GM21786 (cell line): ENCODE results near the gene EGFR.
"Not testable (repeated sequence)": the region's sequence is repeated elsewhere in the genome, so short reads cannot be mapped to it uniquely, and the experiment has no call there.

Experiments
- ATAC-seq: cut with Tn5 transposase; IDR thresholded peaks from one replicate; pipeline ENCODE4 v1.9.1; 2021; ENCODE audit not compliant: unreplicated experiment

The EGFR gene

GRCh38 chr7:55164527-55164926 is 145.7 kb downstream of the EGFR start:
- no peak for ATAC-seq

- no peak for ATAC-seq
These were observed 146.5 kb downstream of the EGFR start for GRCh38 chr7:55165176-55165861.

GRCh38 chr7:55167296-55167695 is 148.5 kb downstream of the EGFR start:
- not testable (repeated sequence) for ATAC-seq

- ATAC-seq, result no peak
These were observed 151.7 kb downstream of the EGFR start for GRCh38 chr7:55170335-55171069.

GRCh38 chr7:55171157-55171556 is 152.3 kb downstream of the EGFR start:
- ATAC-seq, result no peak

- no peak for ATAC-seq
These were observed 153.3 kb downstream of the EGFR start for GRCh38 chr7:55172161-55172560.

- ATAC-seq, result no peak
These were observed 154.2 kb downstream of the EGFR start for GRCh38 chr7:55172881-55173609.

- ATAC-seq, result no peak
These were observed 154.9 kb downstream of the EGFR start for GRCh38 chr7:55173671-55174070.

GRCh38 chr7:55174456-55174855 is 155.6 kb downstream of the EGFR start:
- no peak for ATAC-seq

GRCh38 chr7:55174856-55175255 is 156.0 kb downstream of the EGFR start:
- no peak for ATAC-seq

- ATAC-seq, result no peak
These were observed 158.3 kb downstream of the EGFR start for GRCh38 chr7:55177068-55177530.

GRCh38 chr7:55177589-55178261 is 158.9 kb downstream of the EGFR start:
- no peak for ATAC-seq

- ATAC-seq, result no peak
These were observed 159.6 kb downstream of the EGFR start for GRCh38 chr7:55178292-55178862.

GRCh38 chr7:55178863-55179773 is 160.3 kb downstream of the EGFR start:
- ATAC-seq, result no peak

GRCh38 chr7:55179931-55180682 is 161.3 kb downstream of the EGFR start:
- ATAC-seq, result no peak

- ATAC-seq, result no peak
These were observed 162.2 kb downstream of the EGFR start for GRCh38 chr7:55180963-55181542.

- ATAC-seq, result no peak
These were observed 162.9 kb downstream of the EGFR start for GRCh38 chr7:55181762-55182161.

- no peak for ATAC-seq
These were observed 165.1 kb downstream of the EGFR start for GRCh38 chr7:55183897-55184296.

GRCh38 chr7:55185321-55185802 is 166.5 kb downstream of the EGFR start:
- no peak for ATAC-seq
